Astrocyte of the spinal cord (primary cell): Measurements from ENCODE around the gene SAMD9L.

Experiments used
- DNase-seq: peaks from one replicate; pipeline ENCODE4 v3.0.0; 2011; ENCODE audit warnings: low read depth, low spot score
- H3K4me3 ChIP-seq: 2 replicates; pipeline ENCODE4 v1.5.1; 2011; ENCODE audit warnings: low read depth, mild to moderate bottlenecking, low read length, moderate library complexity
- CTCF ChIP-seq: IDR thresholded peaks from 2 replicates; pipeline ENCODE4 v1.5.1; 2012; ENCODE audit warnings: low read depth, mild to moderate bottlenecking, low read length, inconsistent platforms
- in situ Hi-C: cut with HindIII; loops from 2 replicates; pipeline ENCODE4 v1.10.0; 2017; ENCODE audit warnings: low sequenced_read_pairs

SAMD9L gene

GRCh38 chr7:93164766-93165165, 16.6 kb upstream of the SAMD9L start:
- H3K4me3 ChIP-seq, result no peak overlapping the region
- no peak for TF ChIP-seq CTCF
- in situ Hi-C loops, result no loop called here
- no peak for DNase-seq

- TF ChIP-seq CTCF, result no peak
- no peak for DNase-seq
- in situ Hi-C loops, result no loop called here
- H3K4me3 ChIP-seq, result no peak overlapping the region
Measured at GRCh38 chr7:93161181-93161762, 13.1 kb upstream of the SAMD9L start.

- no peak overlapping the region for H3K4me3 ChIP-seq
- no peak for DNase-seq
- in situ Hi-C loops, result no loop called here
- no peak for TF ChIP-seq CTCF
Measured at GRCh38 chr7:93160410-93160809, 12.2 kb upstream of the SAMD9L start.

GRCh38 chr7:93159490-93159889, 11.3 kb upstream of the SAMD9L start:
- no peak for TF ChIP-seq CTCF
- no peak for DNase-seq
- no peak overlapping the region for H3K4me3 ChIP-seq
- in situ Hi-C loops, result no loop called here

- in situ Hi-C loops, result no loop called here
- DNase-seq, result peak; percentile 22
- no peak overlapping the region for H3K4me3 ChIP-seq
- TF ChIP-seq CTCF, result no peak
Measured at GRCh38 chr7:93156884-93157283, 8.7 kb upstream of the SAMD9L start.

- no peak for TF ChIP-seq CTCF
- in situ Hi-C loops, result no loop called here
- peak; percentile 32 for DNase-seq
- no peak overlapping the region for H3K4me3 ChIP-seq
Measured at GRCh38 chr7:93150200-93150835, 2.1 kb upstream of the SAMD9L start.
